Parathyroid adenoma (tissue), 2 donors: ENCODE data around the gene FCMR.

ENCODE experiments used
- H2AFZ ChIP-seq: fragments of 300-600 bp; sonication (generic); one replicate; pipeline ENCODE4 v1.7.0; 2017; ENCODE audit warnings: antibody characterized with exemption, mild to moderate bottlenecking
- H3K27ac ChIP-seq: fragments of 300-600 bp; sonication (generic); one replicate; pipeline ENCODE4 v1.7.0; 2017
- H3K27me3 ChIP-seq: fragments of 300-600 bp; sonication (generic); one replicate; pipeline ENCODE4 v1.7.0; 2017; ENCODE audit warnings: low read length; ENCODE audit not compliant: control insufficient read depth, insufficient read depth
- H3K36me3 ChIP-seq: fragments of 300-600 bp; sonication (generic); one replicate; pipeline ENCODE4 v1.7.0; 2017; ENCODE audit warnings: low read length; ENCODE audit not compliant: control insufficient read depth, insufficient read depth
- H3K4me1 ChIP-seq: fragments of 300-600 bp; sonication (generic); one replicate; pipeline ENCODE4 v1.7.0; 2017; ENCODE audit warnings: control low read depth
- H3K4me2 ChIP-seq: fragments of 300-600 bp; sonication (generic); one replicate; pipeline ENCODE4 v1.7.0; 2017; ENCODE audit warnings: low read length
- H3K4me3 ChIP-seq: fragments of 300-600 bp; sonication (generic); one replicate; pipeline ENCODE4 v1.7.0; 2017; ENCODE audit warnings: low read depth, low read length
- H3K79me2 ChIP-seq: fragments of 300-600 bp; sonication (generic); one replicate; pipeline ENCODE4 v1.7.0; 2017; ENCODE audit warnings: control low read depth
- H3K9ac ChIP-seq: fragments of 300-600 bp; sonication (generic); one replicate; pipeline ENCODE4 v1.7.0; 2017; ENCODE audit warnings: mild to moderate bottlenecking
- H3K9me3 ChIP-seq: fragments of 300-600 bp; sonication (generic); one replicate; pipeline ENCODE4 v1.7.0; 2017; ENCODE audit warnings: low read length; ENCODE audit not compliant: control insufficient read depth
- TF ChIP-seq, protein P1 (sequence below): fragments of 300-600 bp; sonication (generic); IDR thresholded peaks from one replicate; pipeline ENCODE4 v1.7.0; 2017; ENCODE audit warnings: antibody characterized with exemption, mild to moderate bottlenecking
- donor health status: primary hyperparathyroidism.

FCMR gene

DNA sequence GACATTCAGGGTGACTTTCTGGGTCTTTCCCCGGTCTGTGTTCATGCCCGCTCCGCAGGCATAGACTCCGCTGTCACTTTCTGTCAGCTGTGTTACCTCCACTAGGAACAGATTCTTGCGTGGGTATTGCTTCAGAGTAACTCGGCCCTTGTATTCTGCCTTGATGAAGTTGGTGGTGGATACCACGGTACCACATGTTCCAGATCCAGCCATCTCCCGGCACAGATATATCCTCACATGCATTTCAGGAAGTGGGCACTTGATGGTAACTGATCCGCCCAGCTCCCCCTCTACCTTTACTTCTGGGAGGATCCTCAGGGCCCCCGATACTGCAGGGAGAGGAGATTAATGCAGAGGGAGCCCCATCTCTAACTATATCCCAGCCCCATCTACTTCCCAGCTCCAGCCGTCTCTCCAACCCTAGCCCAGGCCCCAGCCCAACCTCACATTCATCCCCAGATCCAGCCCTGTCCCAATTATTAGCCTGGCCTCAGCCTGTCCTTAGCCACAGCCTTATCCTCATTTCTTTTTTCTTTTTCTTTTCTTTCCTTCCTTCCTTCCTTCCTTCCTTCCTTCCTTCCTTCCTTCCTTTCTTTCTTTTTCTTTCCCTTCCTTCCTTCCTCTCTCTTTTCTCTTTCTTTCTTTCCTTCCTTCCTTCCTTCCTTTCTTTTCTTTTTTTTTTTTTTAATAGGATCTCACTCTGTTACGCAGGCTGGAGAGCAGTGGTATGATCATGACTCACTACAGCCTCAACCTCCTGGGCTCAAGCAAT is 7.8 kb downstream of the FCMR start:
- Histone ChIP-seq H2AFZ (no peak overlapping the region), H3K4me2 (no peak overlapping the region), H3K9me3 (no peaks in the 10 kb centered on the region), H3K27me3 (no peaks in the 10 kb centered on the region), H3K27ac (no peak overlapping the region), H3K9ac (no peak overlapping the region), H3K36me3 (no peaks in the 10 kb centered on the region), H3K4me1 (no peaks in the 10 kb centered on the region), H3K4me3 (no peak overlapping the region), H3K79me2 (no peaks in the 10 kb centered on the region)
- TF ChIP-seq, protein P1, sequence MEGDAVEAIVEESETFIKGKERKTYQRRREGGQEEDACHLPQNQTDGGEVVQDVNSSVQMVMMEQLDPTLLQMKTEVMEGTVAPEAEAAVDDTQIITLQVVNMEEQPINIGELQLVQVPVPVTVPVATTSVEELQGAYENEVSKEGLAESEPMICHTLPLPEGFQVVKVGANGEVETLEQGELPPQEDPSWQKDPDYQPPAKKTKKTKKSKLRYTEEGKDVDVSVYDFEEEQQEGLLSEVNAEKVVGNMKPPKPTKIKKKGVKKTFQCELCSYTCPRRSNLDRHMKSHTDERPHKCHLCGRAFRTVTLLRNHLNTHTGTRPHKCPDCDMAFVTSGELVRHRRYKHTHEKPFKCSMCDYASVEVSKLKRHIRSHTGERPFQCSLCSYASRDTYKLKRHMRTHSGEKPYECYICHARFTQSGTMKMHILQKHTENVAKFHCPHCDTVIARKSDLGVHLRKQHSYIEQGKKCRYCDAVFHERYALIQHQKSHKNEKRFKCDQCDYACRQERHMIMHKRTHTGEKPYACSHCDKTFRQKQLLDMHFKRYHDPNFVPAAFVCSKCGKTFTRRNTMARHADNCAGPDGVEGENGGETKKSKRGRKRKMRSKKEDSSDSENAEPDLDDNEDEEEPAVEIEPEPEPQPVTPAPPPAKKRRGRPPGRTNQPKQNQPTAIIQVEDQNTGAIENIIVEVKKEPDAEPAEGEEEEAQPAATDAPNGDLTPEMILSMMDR: no peak

DNA sequence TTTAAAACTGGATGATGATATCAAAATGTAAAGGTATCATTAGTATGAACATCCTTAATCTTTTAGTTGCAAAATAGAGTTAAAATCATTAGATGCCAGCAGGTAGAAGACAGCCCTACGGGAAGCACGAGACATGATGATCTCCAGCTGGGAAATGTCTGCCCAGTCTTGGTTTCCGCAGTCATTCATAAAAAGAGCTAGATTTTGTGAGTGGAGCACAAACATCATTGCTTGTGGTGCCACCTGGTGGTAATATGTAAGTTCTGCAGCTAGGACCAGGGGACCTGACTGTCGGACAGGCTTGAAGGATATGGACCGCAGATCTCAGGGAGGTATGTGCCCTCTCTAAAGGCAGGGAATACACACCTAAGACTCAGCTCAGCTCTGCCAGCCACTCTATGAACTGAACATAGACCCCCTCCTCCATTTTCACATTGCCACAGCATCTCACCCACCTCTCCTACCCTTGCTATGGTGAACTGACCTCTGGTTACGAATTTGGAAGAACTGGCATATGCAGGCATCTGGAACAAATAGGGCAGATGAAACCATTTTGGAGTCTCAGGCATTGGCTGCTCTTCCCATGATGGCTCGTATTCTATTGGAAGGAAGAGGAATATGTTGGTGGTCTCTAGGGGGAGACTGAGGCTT is 9.2 kb downstream of the FCMR start:
- Histone ChIP-seq H3K9me3 (no peaks in the 10 kb centered on the region), H3K9ac (no peak overlapping the region), H3K79me2 (no peaks in the 10 kb centered on the region), H3K27ac (no peak overlapping the region), H3K27me3 (no peaks in the 10 kb centered on the region), H3K4me1 (no peaks in the 10 kb centered on the region), H3K4me3 (no peak overlapping the region), H2AFZ (no peak overlapping the region), H3K4me2 (no peak overlapping the region), H3K36me3 (no peaks in the 10 kb centered on the region)
- TF ChIP-seq, protein P1: peak; percentile 65

DNA sequence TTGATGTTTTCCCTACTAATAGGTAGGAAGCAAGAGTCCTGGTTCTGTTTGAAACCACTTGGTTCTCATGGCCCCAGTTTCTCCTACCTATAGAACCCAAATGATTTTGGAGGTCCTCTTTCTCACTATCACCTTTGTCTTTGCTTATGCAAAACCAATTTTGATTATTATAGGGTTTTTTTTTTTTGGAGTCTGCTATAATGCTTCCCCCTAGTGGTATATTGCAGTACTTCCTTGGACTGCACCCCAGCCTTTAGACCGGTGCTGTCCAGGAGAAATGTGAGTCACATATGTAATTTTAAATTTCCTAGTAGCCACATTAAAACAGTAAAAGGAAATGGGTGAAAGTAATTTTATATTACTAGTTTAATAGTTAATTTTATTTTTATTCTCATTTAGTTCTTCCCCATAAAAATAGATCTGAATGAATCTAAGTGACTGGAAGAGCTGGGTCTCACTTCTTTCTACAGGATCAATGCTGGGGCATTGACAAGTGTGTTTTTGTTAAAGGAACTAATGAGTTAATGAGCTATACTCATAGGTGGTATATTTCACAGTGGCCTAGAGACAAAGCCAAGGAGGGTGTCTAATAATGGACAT is 10.6 kb downstream of the FCMR start:
- H3K36me3 ChIP-seq: no peaks in the 10 kb centered on the region
- no peak overlapping the region for H3K9ac ChIP-seq
- H3K4me3 ChIP-seq: no peak overlapping the region
- no peaks in the 10 kb centered on the region for H3K79me2 ChIP-seq
- H2AFZ ChIP-seq: no peak overlapping the region
- H3K9me3 ChIP-seq: no peaks in the 10 kb centered on the region
- no peak overlapping the region for H3K27ac ChIP-seq
- H3K4me2 ChIP-seq: no peak overlapping the region
- H3K27me3 ChIP-seq: no peaks in the 10 kb centered on the region
- TF ChIP-seq, protein P1: peak; percentile 72
- no peaks in the 10 kb centered on the region for H3K4me1 ChIP-seq

DNA sequence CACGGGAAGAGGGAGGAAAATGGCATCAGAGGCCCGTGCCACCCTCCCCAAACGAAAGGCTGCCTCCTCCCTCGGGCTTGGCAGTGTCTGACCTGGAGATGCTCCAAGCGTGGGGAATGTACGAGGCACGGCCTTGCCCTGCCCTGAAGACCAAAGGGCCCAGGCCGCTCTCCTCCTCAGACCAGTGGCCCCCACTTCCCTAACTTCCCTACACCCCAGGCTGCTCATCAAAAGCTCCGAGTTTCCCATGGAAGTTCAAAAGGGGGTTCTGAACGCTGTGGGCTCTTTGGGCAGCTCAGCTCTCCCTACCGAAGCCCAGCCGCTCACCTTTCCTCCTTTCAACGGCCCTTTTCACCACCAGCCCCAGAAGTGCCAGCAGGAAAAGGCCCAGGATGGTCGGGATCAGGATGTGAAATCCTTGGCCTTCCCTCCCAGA is 11.8 kb downstream of the FCMR start:
- peak overlapping the region; percentile 83 for H2AFZ ChIP-seq
- peak overlapping the region; percentile 50 for H3K4me2 ChIP-seq
- H3K27ac ChIP-seq: peak overlapping the region; percentile 36
- H3K4me1 ChIP-seq: no peaks in the 10 kb centered on the region
- no peaks in the 10 kb centered on the region for H3K79me2 ChIP-seq
- H3K9ac ChIP-seq: no peak overlapping the region
- TF ChIP-seq, protein P1: no peak
- H3K27me3 ChIP-seq: no peaks in the 10 kb centered on the region
- H3K4me3 ChIP-seq: peak overlapping the region; percentile 52
- no peaks in the 10 kb centered on the region for H3K36me3 ChIP-seq
- no peaks in the 10 kb centered on the region for H3K9me3 ChIP-seq
